ENCODE results near the gene TOX3. TPM values are rescaled to one million over a fixed set of nuclear protein-coding genes. Genes with fewer than 3 reads are reported as not detected.

Gene TOX3
- total and polyA plus RNA-seq, 2 of the 8 experiments (the other 6 are each of a cell fraction or from before 2014, with no cell fraction given), result 16.7 to 31.2 TPM

DNA sequence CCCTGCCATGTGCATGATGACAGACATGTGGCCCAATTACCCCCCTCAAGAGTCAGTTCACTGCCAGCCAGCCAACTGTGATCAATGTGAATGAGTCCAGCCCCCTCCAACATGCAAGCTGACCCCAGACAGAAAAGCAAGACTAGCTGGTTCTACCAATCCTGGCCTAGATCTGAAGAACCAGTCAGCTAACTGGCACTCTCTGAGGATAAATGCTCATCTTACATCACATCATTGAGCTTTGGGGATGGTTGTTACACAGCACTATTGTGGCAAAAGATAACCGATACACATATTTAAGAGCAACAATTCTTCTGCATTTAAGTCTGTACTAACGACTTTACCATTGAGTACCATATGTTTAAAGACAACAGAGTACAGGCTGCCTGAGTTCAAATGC is 106.7 kb downstream of the TOX3 start (continued):
- no peak for TF ChIP-seq SIN3A (conservative IDR thresholded peaks at IDR 0.05 in 1 of 2, IDR thresholded peaks at IDR 0.05 in 1 of 2; ENCODE audit: low read depth in 1 of 2, low read length in 2 of 2)
- TF ChIP-seq ASH2L (IDR thresholded peaks at IDR 0.05; ENCODE audit: low read length), result no peak
- no peak for TF ChIP-seq PHF8 (conservative IDR thresholded peaks at IDR 0.05; ENCODE audit: low read depth, low read length)
- no peak for TF ChIP-seq CEBPB (IDR thresholded peaks at IDR 0.05; ENCODE audit: low read depth, low read length)
- no peak for TF ChIP-seq NRF1 (IDR thresholded peaks at IDR 0.05; ENCODE audit: low read depth, low read length)

Measured in H1 (cell line).